ENCODE measurements around the gene PFN1.

DNA sequence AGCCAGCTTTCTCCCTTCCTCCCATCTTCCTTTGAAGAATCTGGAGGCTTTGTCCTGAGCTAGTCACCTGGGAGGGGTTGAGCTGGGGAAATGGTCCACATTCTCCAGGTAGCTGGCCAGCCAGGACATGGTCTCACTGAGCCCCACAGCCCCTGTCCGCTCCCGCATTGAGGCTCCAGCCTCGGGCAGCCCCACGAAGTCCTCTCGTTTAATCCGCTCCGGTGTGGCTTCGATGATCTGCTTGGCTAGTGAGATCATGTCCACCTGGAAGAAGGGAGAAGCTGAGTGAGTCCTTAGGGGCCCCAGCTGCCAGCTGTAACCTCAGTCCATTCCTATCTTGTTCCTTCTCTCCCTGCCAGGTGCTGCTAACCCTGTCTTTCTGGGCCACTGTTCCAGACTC lies 21.9 kb upstream of the PFN1 start:
- TF ChIP-seq, protein P1, sequence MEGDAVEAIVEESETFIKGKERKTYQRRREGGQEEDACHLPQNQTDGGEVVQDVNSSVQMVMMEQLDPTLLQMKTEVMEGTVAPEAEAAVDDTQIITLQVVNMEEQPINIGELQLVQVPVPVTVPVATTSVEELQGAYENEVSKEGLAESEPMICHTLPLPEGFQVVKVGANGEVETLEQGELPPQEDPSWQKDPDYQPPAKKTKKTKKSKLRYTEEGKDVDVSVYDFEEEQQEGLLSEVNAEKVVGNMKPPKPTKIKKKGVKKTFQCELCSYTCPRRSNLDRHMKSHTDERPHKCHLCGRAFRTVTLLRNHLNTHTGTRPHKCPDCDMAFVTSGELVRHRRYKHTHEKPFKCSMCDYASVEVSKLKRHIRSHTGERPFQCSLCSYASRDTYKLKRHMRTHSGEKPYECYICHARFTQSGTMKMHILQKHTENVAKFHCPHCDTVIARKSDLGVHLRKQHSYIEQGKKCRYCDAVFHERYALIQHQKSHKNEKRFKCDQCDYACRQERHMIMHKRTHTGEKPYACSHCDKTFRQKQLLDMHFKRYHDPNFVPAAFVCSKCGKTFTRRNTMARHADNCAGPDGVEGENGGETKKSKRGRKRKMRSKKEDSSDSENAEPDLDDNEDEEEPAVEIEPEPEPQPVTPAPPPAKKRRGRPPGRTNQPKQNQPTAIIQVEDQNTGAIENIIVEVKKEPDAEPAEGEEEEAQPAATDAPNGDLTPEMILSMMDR (IDR thresholded peaks at IDR 0.05; ENCODE audit: low read length) = no peak
- no peak for TF ChIP-seq EZH2phosphoT487 (IDR thresholded peaks at IDR 0.05; ENCODE audit: low read length)
- no peak for TF ChIP-seq EZH2 (optimal IDR thresholded peaks at IDR 0.05; ENCODE audit: low read depth, low read length)

Measured in MM.1S (cell line).